Heart right ventricle (tissue), 16 donors: ENCODE measurements around the gene CLEC4C. TPM values are rescaled to one million over a fixed set of nuclear protein-coding genes. Genes with fewer than 3 reads are reported as not detected.

Experiments used
- ATAC-seq, 8 donors: fragments of 200-7000 bp; cut with Tn5 transposase; one replicate each; pipeline ENCODE4 v1.9.1; 2020; ENCODE audit warnings: mild to moderate bottlenecking in 8 of 8, moderate library complexity in 8 of 8, moderate number of reproducible peaks in 1 of 8
- DNase-seq, 2 donors: peaks; one replicate each; pipeline ENCODE4 v3.0.0-alpha.2; 2020
- H3K27ac ChIP-seq, 10 donors: fragments of 200-600 bp; sonication (generic) in 2 of 10; one replicate each; pipeline versions ENCODE4 v1.5.0 to v1.8.0; 2020 to 2022; ENCODE audit warnings: mild to moderate bottlenecking in 3 of 10
- H3K27me3 ChIP-seq, 7 donors: fragments of 200-600 bp; one replicate each; pipeline ENCODE4 v1.8.0; 2021 to 2022; ENCODE audit warnings: mild to moderate bottlenecking in 2 of 7
- H3K36me3 ChIP-seq, 9 donors: fragments of 200-600 bp; sonication (generic) in 1 of 9; one replicate each; pipeline versions ENCODE4 v1.5.0 to v1.8.0; 2020 to 2022; ENCODE audit warnings: mild to moderate bottlenecking in 2 of 9
- H3K4me1 ChIP-seq, 9 donors: fragments of 200-600 bp; sonication (generic) in 1 of 9; one replicate each; pipeline versions ENCODE4 v1.5.0 to v1.8.0; 2020 to 2022; ENCODE audit warnings: mild to moderate bottlenecking in 4 of 9
- H3K4me3 ChIP-seq, 10 donors: fragments of 200-600 bp; sonication (generic) in 2 of 10; one replicate each; pipeline versions ENCODE4 v1.5.0 to v1.8.0; 2020 to 2022; ENCODE audit warnings: mild to moderate bottlenecking in 7 of 10, moderate library complexity in 2 of 10
- H3K9me3 ChIP-seq, 11 donors: fragments of 200-600 bp in 10 of 11; sonication (generic) in 2 of 11; one replicate each; pipeline versions ENCODE4 v1.5.0 to v1.8.0; 2013 to 2022; ENCODE audit warnings: mild to moderate bottlenecking in 2 of 11, control low read depth in 1 of 11, moderate library complexity in 1 of 11
- CTCF ChIP-seq, 9 donors: fragments of 200-600 bp; sonication (generic) in 2 of 9; IDR thresholded peaks; one replicate each; pipeline versions ENCODE4 v1.5.0 to v1.8.0; 2021 to 2022; ENCODE audit warnings: antibody characterized with exemption in 9 of 9, mild to moderate bottlenecking in 5 of 9, moderate library complexity in 1 of 9
- WGBS, 2 donors: extraction: QIAGEN DNeasy Blood & Tissue Kit; methylation state at CpG; one replicate each; pipeline ENCODE4 v1.1.7; 2013; ENCODE audit warnings: inconsistent platforms in 1 of 2; 5-methylcytosine and 5-hydroxymethylcytosine counted together
- intact Hi-C, 10 donors: fragments of 100-400 bp; cut with DNase I; formaldehyde crosslinking; loops; one replicate each; pipeline versions ENCODE4 v1.11.1 to v1.14.2; 2022
- polyA plus RNA-seq, 2 donors: library from polyadenylated mRNA; stranded (reverse); fragments of 200-250 nt; gene quantifications; one replicate each; pipeline ENCODE4 v1.2.3, GENCODE V29; 2013
- total RNA-seq, 10 donors: library from RNA; stranded (reverse); fragmentation: NEBNext Ultra II Directional in 3 of 10; extraction: Animal tissue kit (Norgen Biotek cat#: 25700) in 3 of 10; gene quantifications; one replicate each; pipeline versions ENCODE4 v1.2.1 to v1.2.4, GENCODE V29; 2021 to 2023
- donor health status: Arrhythmogenic right ventricular cardiomyopathy.
- donor health status: ischemic (EF 13 %, LVEDD 7.1; RV severe dilation, severe dysfunction).
- donor health status: healthy with polysubstance abuse.
- donor health status: DM: no; HTN: yes; CAD: no.
- donor health status: DM: no; HTN: no; CAD: no.
- donor health status: ischemic (EF 25% LVEDD 6.9; RV normal size, moderate dysfunction).
- donor health status: ischemic (EF 25% LVEDD 5.7; RV mildly dilated, moderate dysfunction).
- donor health status: healthy.
- donor health status: DM: yes; HTN: yes; CAD: no.
- donor health status: Ischemic cardiomyopathy.
- donor health status: ischemic (EF 35%, LVEDD 5.7; RV mildly dilated, moderate dysfunction).
- donor health status: nonischemic (EF 11% LVEDD 7.7; RV severe dilation, severe dysfunction).
- donor health status: DM: yes; HTN: yes; CAD: no.
- donor health status: PGD.
- donor health status: ischemic (EF 29% LVEDD 5.4; RV normal size, mild dysfunction).
- donor health status: nonischemic (EF 23%, LVEDD 6.1; RV moderate dilation, normal function).

The CLEC4C gene
- total and polyA plus RNA-seq, 12 donors: not detected

- DNase-seq (no peak), ATAC-seq (peak in 1 of 8 donors; percentile 10)
- intact Hi-C loops: no loop called here
- Histone ChIP-seq H3K36me3 (no peaks in the 10 kb centered on the region), H3K4me3 (no peak overlapping the region), H3K9me3 (no peaks in the 10 kb centered on the region), H3K27ac (no peak overlapping the region), H3K27me3 (peaks cover 0 to 7% (median 0%) of the 10 kb centered on the region in 7 donors), H3K4me1 (peaks cover 0 to 19% (median 11%) of the 10 kb centered on the region in 9 donors)
- 62 to 66% methylated on average over 3 of the region's 3 CpGs for WGBS, 2 donors
- TF ChIP-seq CTCF (IDR thresholded peaks at IDR 0.05): no peak
These were observed 52.5 kb downstream of the CLEC4C start for GRCh38 chr12:7694556-7695236.

GRCh38 chr12:7693793-7694192, 53.4 kb downstream of the CLEC4C start:
- ATAC-seq: peak in 1 of 8 donors; percentile 22

GRCh38 chr12:7681535-7681934, 65.6 kb downstream of the CLEC4C start:
- peaks cover 0 to 5% (median 0%) of the 10 kb centered on the region in 9 donors for H3K4me1 ChIP-seq
- no peak for TF ChIP-seq CTCF (IDR thresholded peaks at IDR 0.05)
- whole genome bisulfite sequencing, 2 donors: 57 to 61% methylated on average over 2 of the region's 2 CpGs
- no peaks in the 10 kb centered on the region for H3K36me3 ChIP-seq
- H3K4me3 ChIP-seq: no peak overlapping the region
- H3K27ac ChIP-seq: no peak overlapping the region
- H3K27me3 ChIP-seq: peaks cover 0 to 11% (median 0%) of the 10 kb centered on the region in 7 donors
- intact Hi-C loops: no loop called here
- DNase-seq (no peak), ATAC-seq (no peak)
- H3K9me3 ChIP-seq: no peaks in the 10 kb centered on the region

More at GRCh38 chr12:7693793-7694192, 53.4 kb downstream of the CLEC4C start:
- Histone ChIP-seq H3K27me3 (peaks cover 0 to 5% (median 0%) of the 10 kb centered on the region in 7 donors), H3K4me1 (peaks cover 0 to 19% (median 11%) of the 10 kb centered on the region in 9 donors), H3K27ac (no peak overlapping the region), H3K9me3 (no peaks in the 10 kb centered on the region), H3K36me3 (no peaks in the 10 kb centered on the region), H3K4me3 (no peak overlapping the region)
- WGBS, 2 donors: 77 to 80% methylated on average over 6 of the region's 6 CpGs
- no peak for TF ChIP-seq CTCF (IDR thresholded peaks at IDR 0.05)
- no peak for DNase-seq
- intact Hi-C loops: no loop called here

Other genes starting within 250 kb of the CLEC4C start
- gene CD163, start 243.6 kb downstream of the CLEC4C start, total RNA-seq: 100 to 1,000 TPM in 2 of 10 donors, 10 to 100 TPM in 3, 1 to 10 TPM in 5; 4.5 to 184 (median 11.6) TPM
- 10 to 100 TPM; 36.7 to 77.0 TPM for gene CD163, start 243.6 kb downstream of the CLEC4C start, polyA plus RNA-seq
- gene APOBEC1, start 81.5 kb downstream of the CLEC4C start, total RNA-seq: not detected
- gene APOBEC1, start 81.5 kb downstream of the CLEC4C start, polyA plus RNA-seq: not detected
- gene GDF3, start 51.6 kb downstream of the CLEC4C start, total RNA-seq: under 1 TPM in 3 of 10 donors, not detected in 7; 0.20 to 0.25 (median 0.21) TPM
- gene GDF3, start 51.6 kb downstream of the CLEC4C start, polyA plus RNA-seq: under 1 TPM; 0.22 to 0.36 TPM
- not detected for gene DPPA3, start 35.9 kb downstream of the CLEC4C start, total RNA-seq
- not detected for gene DPPA3, start 35.9 kb downstream of the CLEC4C start, polyA plus RNA-seq
- not detected for gene NANOGNB, start 17.8 kb upstream of the CLEC4C start, total RNA-seq
- not detected for gene NANOGNB, start 17.8 kb upstream of the CLEC4C start, polyA plus RNA-seq
- under 1 TPM in 2 of 10 donors, not detected in 8; 0.12 to 0.23 TPM for gene NANOG, start 42.0 kb upstream of the CLEC4C start, total RNA-seq
- gene NANOG, start 42.0 kb upstream of the CLEC4C start, polyA plus RNA-seq: not detected
- gene SLC2A14, start 125.5 kb upstream of the CLEC4C start, total RNA-seq: under 1 TPM in 3 of 10 donors, not detected in 7; 0.22 to 0.95 (median 0.39) TPM
- gene SLC2A14, start 125.5 kb upstream of the CLEC4C start, polyA plus RNA-seq: not detected
- gene SLC2A3, start 188.8 kb upstream of the CLEC4C start, total RNA-seq: 100 to 1,000 TPM in 1 of 10 donors, 10 to 100 TPM in 8, 1 to 10 TPM in 1; 9.1 to 109 (median 15.7) TPM
- 1 to 10 TPM; 3.9 to 6.4 TPM for gene SLC2A3, start 188.8 kb upstream of the CLEC4C start, polyA plus RNA-seq